ENCODE results near the gene VARS1. TPM values are rescaled to one million over a fixed set of nuclear protein-coding genes. Genes with fewer than 3 reads are reported as not detected.
A peak's percentile ranks its signal among the peaks of the same experiment; 100 is the strongest.

VARS1 gene
- total RNA-seq, 2 experiments from 2014 or later, result 157 to 161 TPM

- H3K4me1 Mint-ChIP-seq (ENCODE audit: low read depth), result peaks cover 2% of the 10 kb centered on the region
- H3K27me3 Mint-ChIP-seq (ENCODE audit: low read depth), result no peaks in the 10 kb centered on the region
- CTCF ChIA-PET, result interaction anchor here (1.0 to 2.2 kb wide), 4 partner anchors 10 to 203 kb away, joined by 3 to 8 read pairs (median 4); partner anchors contain the start of genes LSM2, LTB and VARS1
- no peak overlapping the region for H3K27ac Mint-ChIP-seq
- H3K4me3 Mint-ChIP-seq, result no peak overlapping the region
- no peaks in the 10 kb centered on the region for H3K9me3 Mint-ChIP-seq
- intact Hi-C loops (cut with micrococcal nuclease), result no loop called here
- DNase-seq, result no peak
- peaks cover 34% of the 10 kb centered on the region for H3K36me3 Mint-ChIP-seq (ENCODE audit: low read depth)
These were observed 10.1 kb downstream of the VARS1 start for GRCh38 chr6:31785475-31785874.

GRCh38 chr6:31784098-31784925 lies 11.2 kb downstream of the VARS1 start:
- DNase-seq, result no peak
- Mint-ChIP-seq H3K4me3 (no peak overlapping the region), H3K27ac (no peak overlapping the region), H3K4me1 (ENCODE audit: low read depth) (no peaks in the 10 kb centered on the region), H3K9me3 (no peaks in the 10 kb centered on the region), H3K27me3 (ENCODE audit: low read depth) (no peaks in the 10 kb centered on the region), H3K36me3 (ENCODE audit: low read depth) (peaks cover 35% of the 10 kb centered on the region)
- intact Hi-C loops (cut with micrococcal nuclease), result no loop called here
- CTCF ChIA-PET, result interaction anchor here (0.7 to 1.2 kb wide), 4 partner anchors 12 to 292 kb away, joined by 3 to 5 read pairs (median 4); partner anchors contain the start of genes LSM2 and VARS1

DNA sequence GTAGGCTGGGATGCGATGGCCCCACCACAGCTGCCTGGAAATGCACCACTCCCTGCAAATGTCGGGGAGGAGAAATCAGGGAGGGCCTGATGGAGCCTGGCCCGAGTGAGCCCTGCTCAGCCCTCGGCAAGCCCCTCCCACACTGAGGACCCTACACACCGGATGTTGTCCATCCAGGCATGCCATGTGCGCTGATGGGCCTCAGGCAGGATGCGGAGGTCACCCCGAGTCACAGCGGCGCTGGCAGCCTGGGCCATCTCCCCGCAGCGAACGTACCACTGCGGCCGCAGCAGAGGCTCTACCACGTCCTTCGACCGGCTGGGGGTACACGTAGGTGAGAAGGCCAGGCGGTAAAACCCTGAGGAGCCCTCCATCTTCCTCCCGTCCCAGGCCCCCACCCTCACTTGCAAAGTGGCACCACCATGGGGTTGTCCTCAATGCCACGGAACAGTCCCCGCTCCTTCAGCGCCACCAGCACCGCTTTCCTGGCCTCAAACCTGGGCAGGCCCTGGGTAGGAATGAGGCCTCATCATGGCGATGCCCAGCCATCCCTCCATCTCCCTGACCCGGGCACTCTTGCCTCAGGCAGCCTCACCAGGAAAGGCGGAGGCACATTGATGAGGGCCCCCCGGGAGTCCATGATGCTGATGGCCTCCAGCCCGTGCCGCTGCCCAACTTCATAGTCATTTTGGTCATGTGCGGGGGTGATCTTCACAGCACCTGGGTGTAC lies 13.3 kb downstream of the VARS1 start:
- intact Hi-C loops (cut with micrococcal nuclease), result no loop called here
- H3K27me3 Mint-ChIP-seq (ENCODE audit: low read depth), result no peaks in the 10 kb centered on the region
- CTCF ChIA-PET, result no interaction called here
- H3K27ac Mint-ChIP-seq, result no peak overlapping the region
- no peaks in the 10 kb centered on the region for H3K9me3 Mint-ChIP-seq
- H3K36me3 Mint-ChIP-seq (ENCODE audit: low read depth), result peaks cover 31% of the 10 kb centered on the region
- H3K4me3 Mint-ChIP-seq, result no peak overlapping the region
- peaks cover 6% of the 10 kb centered on the region for H3K4me1 Mint-ChIP-seq (ENCODE audit: low read depth)
- DNase-seq, result no peak

- intact Hi-C loops (cut with micrococcal nuclease), result no loop called here
- Mint-ChIP-seq H3K4me3 (no peak overlapping the region), H3K4me1 (ENCODE audit: low read depth) (peaks cover 14% of the 10 kb centered on the region), H3K27ac (no peak overlapping the region), H3K27me3 (ENCODE audit: low read depth) (no peaks in the 10 kb centered on the region), H3K9me3 (no peaks in the 10 kb centered on the region), H3K36me3 (ENCODE audit: low read depth) (peaks cover 30% of the 10 kb centered on the region)
- no peak for DNase-seq
- CTCF ChIA-PET, result interaction anchor here (0.6 kb wide), 1 partner anchor 9 kb away, joined by 3 read pairs; no protein-coding TSS in a partner anchor
These were observed 14.1 kb downstream of the VARS1 start for GRCh38 chr6:31781244-31782125.

- DNase-seq, result no peak
- Mint-ChIP-seq H3K27ac (no peak overlapping the region), H3K4me1 (ENCODE audit: low read depth) (peaks cover 18% of the 10 kb centered on the region), H3K4me3 (no peak overlapping the region), H3K27me3 (ENCODE audit: low read depth) (no peaks in the 10 kb centered on the region), H3K36me3 (ENCODE audit: low read depth) (peaks cover 28% of the 10 kb centered on the region), H3K9me3 (no peaks in the 10 kb centered on the region)
- intact Hi-C loops (cut with micrococcal nuclease), result no loop called here
- CTCF ChIA-PET, result no interaction called here
These were observed 14.9 kb downstream of the VARS1 start for GRCh38 chr6:31780507-31781243.

GRCh38 chr6:31779908-31780307 lies 15.6 kb downstream of the VARS1 start:
- intact Hi-C loops (cut with micrococcal nuclease), result no loop called here
- DNase-seq, result no peak
- H3K4me1 Mint-ChIP-seq (ENCODE audit: low read depth), result peaks cover 21% of the 10 kb centered on the region
- no peak overlapping the region for H3K4me3 Mint-ChIP-seq
- peaks cover 28% of the 10 kb centered on the region for H3K36me3 Mint-ChIP-seq (ENCODE audit: low read depth)
- no peaks in the 10 kb centered on the region for H3K27me3 Mint-ChIP-seq (ENCODE audit: low read depth)
- CTCF ChIA-PET, result interaction anchor here (0.9 kb wide), 1 partner anchor 10 kb away, joined by 3 read pairs; no protein-coding TSS in a partner anchor
- H3K9me3 Mint-ChIP-seq, result no peaks in the 10 kb centered on the region
- H3K27ac Mint-ChIP-seq, result no peak overlapping the region

GRCh38 chr6:31778999-31779885 lies 16.3 kb downstream of the VARS1 start:
- Mint-ChIP-seq H3K4me3 (no peak overlapping the region), H3K4me1 (ENCODE audit: low read depth) (peaks cover 23% of the 10 kb centered on the region), H3K36me3 (ENCODE audit: low read depth) (peaks cover 22% of the 10 kb centered on the region), H3K9me3 (no peaks in the 10 kb centered on the region), H3K27me3 (ENCODE audit: low read depth) (no peaks in the 10 kb centered on the region), H3K27ac (no peak overlapping the region)
- CTCF ChIA-PET, result interaction anchor here (0.9 kb wide), 1 partner anchor 9 kb away, joined by 3 read pairs; no protein-coding TSS in a partner anchor
- intact Hi-C loops (cut with micrococcal nuclease), result no loop called here
- DNase-seq, result no peak

DNA sequence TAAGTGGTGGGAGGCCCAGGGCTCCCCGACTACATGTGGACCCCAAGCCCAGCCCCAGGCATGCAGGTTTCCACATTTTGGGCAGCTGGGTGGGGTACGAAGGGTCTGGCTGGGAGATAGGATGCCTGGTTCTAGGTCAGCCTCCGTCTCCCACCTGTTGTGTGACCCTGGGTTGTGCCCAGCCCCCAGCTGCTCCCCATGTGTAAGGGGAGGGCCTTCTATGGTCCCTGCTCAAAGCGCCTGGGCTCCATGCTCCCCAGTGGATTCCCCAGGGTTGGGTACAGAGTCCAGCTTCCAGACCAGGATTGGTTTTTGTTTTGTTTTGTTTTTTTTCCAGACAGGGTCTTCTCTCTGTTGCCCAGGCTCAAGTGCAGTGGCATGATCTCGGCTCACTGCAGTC lies 17.4 kb downstream of the VARS1 start:
- Mint-ChIP-seq H3K27me3 (ENCODE audit: low read depth) (no peaks in the 10 kb centered on the region), H3K27ac (no peak overlapping the region), H3K4me1 (ENCODE audit: low read depth) (peaks cover 26% of the 10 kb centered on the region), H3K9me3 (no peaks in the 10 kb centered on the region), H3K36me3 (ENCODE audit: low read depth) (peaks cover 18% of the 10 kb centered on the region), H3K4me3 (no peak overlapping the region)
- no peak for DNase-seq
- CTCF ChIA-PET, result interaction anchor here (0.7 to 1.7 kb wide), 2 partner anchors 13 to 64 kb away, joined by 3 to 7 read pairs; no protein-coding TSS in a partner anchor
- intact Hi-C loops (cut with micrococcal nuclease), result no loop called here

GRCh38 chr6:31777667-31778050 lies 17.9 kb downstream of the VARS1 start:
- Mint-ChIP-seq H3K36me3 (ENCODE audit: low read depth) (peaks cover 14% of the 10 kb centered on the region), H3K27ac (peak overlapping the region; percentile 63), H3K27me3 (ENCODE audit: low read depth) (no peaks in the 10 kb centered on the region), H3K4me3 (no peak overlapping the region), H3K9me3 (no peaks in the 10 kb centered on the region), H3K4me1 (ENCODE audit: low read depth) (peaks cover 31% of the 10 kb centered on the region)
- intact Hi-C loops (cut with micrococcal nuclease), result no loop called here
- CTCF ChIA-PET, result interaction anchor here (0.7 to 1.7 kb wide), 2 partner anchors 14 to 64 kb away, joined by 3 to 7 read pairs; no protein-coding TSS in a partner anchor
- DNase-seq, result no peak

- H3K27ac Mint-ChIP-seq, result peak within 1 kb of the TSS; percentile 63
- H3K36me3 Mint-ChIP-seq (ENCODE audit: low read depth), result peaks cover 14% of the 10 kb centered on the region
- peaks cover 35% of the 10 kb centered on the region for H3K4me1 Mint-ChIP-seq (ENCODE audit: low read depth)
- H3K9me3 Mint-ChIP-seq, result no peaks in the 10 kb centered on the region
- no peak within 1 kb of the TSS for H3K4me3 Mint-ChIP-seq
- H3K27me3 Mint-ChIP-seq (ENCODE audit: low read depth), result no peaks in the 10 kb centered on the region
- CTCF ChIA-PET, result interaction anchor here (1.7 kb wide), 1 partner anchor 14 kb away, joined by 7 read pairs; no protein-coding TSS in a partner anchor
- intact Hi-C loops (cut with micrococcal nuclease), result no loop called here
- DNase-seq, result peak; percentile 80
These were observed 18.4 kb downstream of the VARS1 start, which contains the start of gene VWA7 for GRCh38 chr6:31776989-31777666. Gene VWA7 (minus strand): TSS chr6:31777328. CDS start chr6:31776779, 549 bp downstream.

All from activated naive CD4-positive, alpha-beta T cell treated with anti-CD3 and anti-CD28 coated beads for 36 hours (primary cell).